ENCODE results near the gene SOX10.

SOX10 gene

GRCh38 chr22:37985050-37985585, 763 bp upstream of the SOX10 start:
- ATAC-seq (ENCODE audit: insufficient read depth, low read depth): no peak
- H4K20me1 ChIP-seq (ENCODE audit: insufficient read depth, low read length): peaks cover 6% of the 10 kb centered on the region
- no peaks in the 10 kb centered on the region for H3K4me1 ChIP-seq (ENCODE audit: insufficient read depth, low read length)
- H2AFZ ChIP-seq (ENCODE audit: low read depth, low read length): no peak overlapping the region
- DNase-seq: no peak
- TF ChIP-seq, protein P1, sequence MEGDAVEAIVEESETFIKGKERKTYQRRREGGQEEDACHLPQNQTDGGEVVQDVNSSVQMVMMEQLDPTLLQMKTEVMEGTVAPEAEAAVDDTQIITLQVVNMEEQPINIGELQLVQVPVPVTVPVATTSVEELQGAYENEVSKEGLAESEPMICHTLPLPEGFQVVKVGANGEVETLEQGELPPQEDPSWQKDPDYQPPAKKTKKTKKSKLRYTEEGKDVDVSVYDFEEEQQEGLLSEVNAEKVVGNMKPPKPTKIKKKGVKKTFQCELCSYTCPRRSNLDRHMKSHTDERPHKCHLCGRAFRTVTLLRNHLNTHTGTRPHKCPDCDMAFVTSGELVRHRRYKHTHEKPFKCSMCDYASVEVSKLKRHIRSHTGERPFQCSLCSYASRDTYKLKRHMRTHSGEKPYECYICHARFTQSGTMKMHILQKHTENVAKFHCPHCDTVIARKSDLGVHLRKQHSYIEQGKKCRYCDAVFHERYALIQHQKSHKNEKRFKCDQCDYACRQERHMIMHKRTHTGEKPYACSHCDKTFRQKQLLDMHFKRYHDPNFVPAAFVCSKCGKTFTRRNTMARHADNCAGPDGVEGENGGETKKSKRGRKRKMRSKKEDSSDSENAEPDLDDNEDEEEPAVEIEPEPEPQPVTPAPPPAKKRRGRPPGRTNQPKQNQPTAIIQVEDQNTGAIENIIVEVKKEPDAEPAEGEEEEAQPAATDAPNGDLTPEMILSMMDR (IDR thresholded peaks at IDR 0.05; ENCODE audit: borderline replicate concordance, extremely low read depth, low read length, poor library complexity, severe bottlenecking): no peak
- TF ChIP-seq EZH2 (IDR thresholded peaks at IDR 0.05; ENCODE audit: borderline replicate concordance, low read depth, low read length, severe bottlenecking): no peak
- no peak overlapping the region for H3K9ac ChIP-seq (ENCODE audit: low read depth, low read length)
- H3K79me2 ChIP-seq (ENCODE audit: insufficient read depth, low read length): no peaks in the 10 kb centered on the region
- H3K9me3 ChIP-seq (ENCODE audit: insufficient read depth, low read length, severe bottlenecking): no peaks in the 10 kb centered on the region
- no peak overlapping the region for H3K27ac ChIP-seq (ENCODE audit: low read length)
- no peak overlapping the region for H3K4me2 ChIP-seq (ENCODE audit: insufficient read depth, low read length)
- H3K27me3 ChIP-seq (ENCODE audit: insufficient read depth, low read length, poor library complexity): no peaks in the 10 kb centered on the region
- H3K36me3 ChIP-seq (ENCODE audit: insufficient read depth, low read length): no peaks in the 10 kb centered on the region
- H3K4me3 ChIP-seq (ENCODE audit: low read depth in 1 of 2, low read length in 2 of 2): no peak overlapping the region

DNA sequence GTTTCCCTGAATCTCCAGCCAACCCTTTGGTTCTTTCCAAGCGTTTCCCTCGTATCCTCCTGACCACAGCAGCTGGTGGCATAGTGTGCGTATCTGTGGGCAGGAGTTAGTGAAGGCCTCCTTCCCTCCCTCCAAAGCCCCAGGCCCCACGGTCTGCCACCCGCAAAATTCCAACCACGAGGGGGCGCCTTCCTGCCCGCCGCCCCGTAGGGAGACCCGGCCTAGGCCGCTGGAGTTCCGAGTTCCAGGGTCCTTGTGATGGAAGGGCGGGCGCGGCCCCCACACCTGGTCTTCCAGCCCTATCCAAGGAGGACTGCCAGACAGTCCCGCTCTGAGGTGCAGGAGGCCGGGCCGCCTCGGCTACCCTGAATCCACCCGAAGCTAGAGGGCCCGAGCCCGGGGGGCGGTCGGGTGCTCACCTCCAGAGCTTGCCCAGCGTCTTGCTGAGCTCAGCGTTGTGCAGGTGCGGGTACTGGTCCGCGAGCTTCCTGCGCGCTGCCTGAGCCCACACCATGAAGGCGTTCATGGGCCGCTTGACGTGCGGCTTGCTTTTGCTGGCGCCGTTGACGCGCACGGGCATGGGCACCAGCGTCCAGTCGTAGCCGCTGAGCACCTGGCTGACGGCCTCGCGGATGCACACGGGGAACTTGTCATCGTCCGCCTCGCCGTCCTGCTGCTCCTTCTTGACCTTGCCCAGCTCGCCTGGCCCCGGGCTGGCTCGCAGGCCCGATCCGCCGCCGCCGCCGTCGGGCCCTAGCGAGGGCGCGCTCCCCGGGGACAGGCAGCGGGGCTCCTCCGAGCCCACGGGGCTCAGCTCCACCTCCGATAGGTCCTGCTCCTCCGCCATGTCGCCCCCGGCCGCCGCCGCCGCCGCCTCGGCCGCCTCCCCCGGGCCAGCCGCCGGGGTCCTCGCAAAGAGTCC, 1.2 kb downstream of the SOX10 start:
- Histone ChIP-seq H3K27me3 (ENCODE audit: insufficient read depth, low read length, poor library complexity) (no peaks in the 10 kb centered on the region), H3K79me2 (ENCODE audit: insufficient read depth, low read length) (no peaks in the 10 kb centered on the region), H4K20me1 (ENCODE audit: insufficient read depth, low read length) (0 out of 2 replicates have a peak, but pooled peaks cover 4% of the 10 kb centered on the region), H3K4me2 (ENCODE audit: insufficient read depth, low read length) (no peak overlapping the region), H3K9me3 (ENCODE audit: insufficient read depth, low read length, severe bottlenecking) (no peaks in the 10 kb centered on the region), H3K4me3 (ENCODE audit: low read depth in 1 of 2, low read length in 2 of 2) (no peak overlapping the region), H3K4me1 (ENCODE audit: insufficient read depth, low read length) (no peaks in the 10 kb centered on the region), H3K27ac (ENCODE audit: low read length) (no peak overlapping the region), H3K36me3 (ENCODE audit: insufficient read depth, low read length) (no peaks in the 10 kb centered on the region), H2AFZ (ENCODE audit: low read depth, low read length) (no peak overlapping the region), H3K9ac (ENCODE audit: low read depth, low read length) (no peak overlapping the region)
- no peak for ATAC-seq (ENCODE audit: insufficient read depth, low read depth)
- no peak for DNase-seq
- TF ChIP-seq, protein P1 (IDR thresholded peaks at IDR 0.05; ENCODE audit: borderline replicate concordance, extremely low read depth, low read length, poor library complexity, severe bottlenecking): no peak
- TF ChIP-seq EZH2 (IDR thresholded peaks at IDR 0.05; ENCODE audit: borderline replicate concordance, low read depth, low read length, severe bottlenecking): no peak

- Histone ChIP-seq H3K27ac (ENCODE audit: low read length) (no peak overlapping the region), H3K9me3 (ENCODE audit: insufficient read depth, low read length, severe bottlenecking) (no peaks in the 10 kb centered on the region), H2AFZ (ENCODE audit: low read depth, low read length) (no peak overlapping the region), H3K4me2 (ENCODE audit: insufficient read depth, low read length) (no peak overlapping the region), H3K36me3 (ENCODE audit: insufficient read depth, low read length) (no peaks in the 10 kb centered on the region), H3K4me3 (ENCODE audit: low read depth in 1 of 2, low read length in 2 of 2) (no peak overlapping the region), H4K20me1 (ENCODE audit: insufficient read depth, low read length) (peaks cover 9% of the 10 kb centered on the region; the same call in 1 of the 2 replicates), H3K9ac (ENCODE audit: low read depth, low read length) (no peak overlapping the region), H3K27me3 (ENCODE audit: insufficient read depth, low read length, poor library complexity) (no peaks in the 10 kb centered on the region), H3K79me2 (ENCODE audit: insufficient read depth, low read length) (no peaks in the 10 kb centered on the region), H3K4me1 (ENCODE audit: insufficient read depth, low read length) (no peaks in the 10 kb centered on the region)
- no peak for ATAC-seq (ENCODE audit: insufficient read depth, low read depth)
- no peak for DNase-seq
- TF ChIP-seq EZH2 (IDR thresholded peaks at IDR 0.05; ENCODE audit: borderline replicate concordance, low read depth, low read length, severe bottlenecking): no peak
- TF ChIP-seq, protein P1 (IDR thresholded peaks at IDR 0.05; ENCODE audit: borderline replicate concordance, extremely low read depth, low read length, poor library complexity, severe bottlenecking): no peak
Measured at GRCh38 chr22:37982151-37982785, 2.1 kb downstream of the SOX10 start.
